PC-3 (cell line): ENCODE measurements around the gene ZNF488.

Source experiments
- EZH2 ChIP-seq: fragments of 300-600 bp; sonication (generic); IDR thresholded peaks from one replicate; pipeline ENCODE4 v1.6.1; 2017; ENCODE audit warnings: antibody characterized with exemption, mild to moderate bottlenecking, low read length; ENCODE audit not compliant: unreplicated experiment
- EZH2phosphoT487 ChIP-seq: fragments of 300-600 bp; sonication (generic); IDR thresholded peaks from 2 replicates; pipeline ENCODE4 v1.6.1; 2018; ENCODE audit warnings: mild to moderate bottlenecking, antibody characterized with exemption, low read length, borderline replicate concordance
- TF ChIP-seq, protein P1 (sequence below): fragments of 300-600 bp; sonication (generic); conservative IDR thresholded peaks from 2 replicates; pipeline ENCODE4 v1.5.1; 2017; ENCODE audit warnings: antibody characterized with exemption, low read depth, mild to moderate bottlenecking, low read length

DNA sequence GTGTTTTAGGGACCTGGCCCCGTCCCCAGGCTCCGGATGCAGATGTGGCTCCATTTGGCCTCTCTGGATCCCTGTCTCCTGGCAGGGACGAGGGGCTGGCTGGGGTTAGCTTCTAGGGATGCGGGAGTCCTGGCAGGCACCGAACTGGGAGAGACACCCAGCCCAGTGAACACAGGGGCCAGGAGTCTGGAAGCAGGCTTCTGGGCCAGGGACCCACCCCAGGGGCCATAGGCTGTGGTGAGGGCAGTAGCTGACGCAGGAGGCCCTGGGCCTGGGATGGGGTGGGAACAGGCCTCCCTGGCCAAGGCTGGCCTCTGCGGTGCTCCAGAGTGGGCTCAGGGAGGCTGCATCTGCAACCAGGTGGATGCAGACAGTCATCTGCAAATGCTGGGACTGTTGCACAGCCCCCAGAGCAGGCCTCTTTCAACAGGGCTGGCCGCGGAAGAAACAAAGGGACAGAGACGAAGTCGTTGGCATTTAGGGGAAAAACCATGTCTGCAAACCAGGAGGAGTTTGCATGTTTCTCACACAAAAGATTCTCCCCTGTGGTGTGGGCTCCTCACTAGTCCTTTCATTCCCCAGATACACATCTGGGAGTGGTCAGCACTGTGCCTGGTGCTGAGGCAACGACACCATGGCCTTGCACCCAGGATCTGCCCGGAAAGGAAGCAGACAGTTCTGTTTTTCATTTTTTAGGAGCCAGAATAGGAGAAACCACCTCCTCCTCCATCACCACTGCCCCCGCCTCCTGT is 36.4 kb upstream of the ZNF488 start:
- TF ChIP-seq, protein P1, sequence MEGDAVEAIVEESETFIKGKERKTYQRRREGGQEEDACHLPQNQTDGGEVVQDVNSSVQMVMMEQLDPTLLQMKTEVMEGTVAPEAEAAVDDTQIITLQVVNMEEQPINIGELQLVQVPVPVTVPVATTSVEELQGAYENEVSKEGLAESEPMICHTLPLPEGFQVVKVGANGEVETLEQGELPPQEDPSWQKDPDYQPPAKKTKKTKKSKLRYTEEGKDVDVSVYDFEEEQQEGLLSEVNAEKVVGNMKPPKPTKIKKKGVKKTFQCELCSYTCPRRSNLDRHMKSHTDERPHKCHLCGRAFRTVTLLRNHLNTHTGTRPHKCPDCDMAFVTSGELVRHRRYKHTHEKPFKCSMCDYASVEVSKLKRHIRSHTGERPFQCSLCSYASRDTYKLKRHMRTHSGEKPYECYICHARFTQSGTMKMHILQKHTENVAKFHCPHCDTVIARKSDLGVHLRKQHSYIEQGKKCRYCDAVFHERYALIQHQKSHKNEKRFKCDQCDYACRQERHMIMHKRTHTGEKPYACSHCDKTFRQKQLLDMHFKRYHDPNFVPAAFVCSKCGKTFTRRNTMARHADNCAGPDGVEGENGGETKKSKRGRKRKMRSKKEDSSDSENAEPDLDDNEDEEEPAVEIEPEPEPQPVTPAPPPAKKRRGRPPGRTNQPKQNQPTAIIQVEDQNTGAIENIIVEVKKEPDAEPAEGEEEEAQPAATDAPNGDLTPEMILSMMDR, result no peak
- TF ChIP-seq EZH2 (no peak), EZH2phosphoT487 (no peak)
